ENCODE results near the gene CTNND2.

The CTNND2 gene

DNA sequence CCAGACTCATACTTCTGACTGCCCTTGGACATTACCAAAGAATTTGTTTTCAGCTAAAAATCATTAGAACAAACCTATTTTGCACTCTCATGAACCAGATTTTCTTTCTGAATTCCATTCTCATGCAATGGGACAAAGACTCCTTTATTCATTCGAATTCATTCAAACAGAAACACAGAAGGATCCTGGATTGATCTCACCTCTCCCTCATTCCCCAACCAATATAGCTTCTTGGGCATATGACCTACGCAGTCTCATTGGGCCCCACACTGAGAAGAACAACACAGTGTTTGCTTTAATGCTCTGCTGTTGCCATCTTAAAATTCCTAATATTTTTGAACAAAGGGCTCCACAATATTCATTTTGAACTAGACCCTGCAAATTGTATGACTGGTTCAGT, 392.4 kb downstream of the CTNND2 start:
- DNase-seq: no peak

DNA sequence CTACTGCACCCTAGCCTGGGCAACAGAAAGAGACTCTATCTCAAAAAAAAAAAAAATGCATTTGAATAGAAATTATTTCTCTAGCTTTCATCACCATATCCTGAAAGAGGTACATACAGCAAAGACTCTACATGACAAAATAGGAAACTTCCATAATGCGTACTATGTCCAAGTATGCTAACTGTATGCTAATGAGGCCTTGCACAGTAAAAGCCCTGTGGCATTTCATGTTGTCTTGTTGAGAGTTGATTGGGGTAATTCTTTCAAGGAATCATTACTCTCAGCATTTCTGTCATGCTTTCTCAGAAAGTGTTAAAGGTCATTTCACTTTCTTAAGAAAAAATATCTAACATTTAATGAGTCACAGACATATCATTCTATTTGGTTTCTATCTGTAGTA, 393.4 kb downstream of the CTNND2 start:
- no peak for DNase-seq

DNA sequence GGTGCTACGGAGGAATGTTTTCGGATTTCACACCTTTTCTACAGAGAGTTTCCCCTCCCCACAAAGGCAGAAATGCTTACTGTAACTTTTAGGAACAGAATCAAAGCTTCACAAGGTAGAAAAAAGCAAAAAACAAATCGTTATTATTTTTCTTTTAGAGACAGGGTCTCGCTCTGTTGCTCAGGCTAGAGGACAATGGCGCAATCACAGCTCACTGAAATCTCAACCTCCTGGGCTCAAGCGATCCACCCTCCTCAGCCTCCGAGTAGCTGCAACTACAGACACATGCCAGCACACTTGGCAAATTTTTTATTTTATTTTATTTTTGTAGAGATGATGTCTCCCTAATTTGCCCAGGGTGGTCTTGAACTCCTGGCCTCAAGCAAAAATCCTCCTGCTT, 394.5 kb downstream of the CTNND2 start:
- no peak for DNase-seq

DNA sequence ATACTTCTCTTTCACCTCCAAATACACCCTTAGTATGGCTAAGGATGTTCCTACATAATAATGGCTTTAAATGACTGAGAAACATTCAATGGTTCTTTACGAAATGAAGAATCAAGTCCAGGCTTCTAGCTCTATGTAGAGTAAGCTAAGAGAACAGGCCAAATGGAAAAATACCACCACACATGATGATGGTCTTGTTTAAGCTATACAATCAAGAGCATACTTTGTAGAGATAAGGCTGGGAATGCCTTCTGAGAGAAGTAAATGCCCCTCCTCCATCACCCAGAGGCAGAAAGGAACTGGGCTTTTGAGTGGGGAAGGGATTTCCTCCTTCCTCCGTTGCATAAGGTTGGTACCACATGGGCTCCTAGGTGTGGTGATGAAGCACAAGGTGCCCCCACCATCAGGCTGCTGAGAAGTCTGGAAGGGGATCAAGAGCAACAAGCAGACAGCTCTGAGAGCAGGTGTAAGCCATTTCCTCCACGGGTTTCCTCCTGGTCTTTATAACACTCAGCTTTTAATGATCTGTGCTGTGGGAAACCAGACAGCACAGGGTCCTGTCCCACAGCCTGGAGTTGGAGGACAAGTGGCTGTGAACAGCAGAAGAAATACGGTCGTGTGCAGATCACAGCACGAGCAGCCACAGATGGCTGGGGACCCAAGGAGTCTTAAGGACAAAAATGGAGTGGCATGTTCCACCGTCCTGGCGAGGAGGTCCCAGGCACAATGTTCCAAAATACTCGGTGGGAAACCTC, 396.9 kb downstream of the CTNND2 start:
- no peak for DNase-seq

DNA sequence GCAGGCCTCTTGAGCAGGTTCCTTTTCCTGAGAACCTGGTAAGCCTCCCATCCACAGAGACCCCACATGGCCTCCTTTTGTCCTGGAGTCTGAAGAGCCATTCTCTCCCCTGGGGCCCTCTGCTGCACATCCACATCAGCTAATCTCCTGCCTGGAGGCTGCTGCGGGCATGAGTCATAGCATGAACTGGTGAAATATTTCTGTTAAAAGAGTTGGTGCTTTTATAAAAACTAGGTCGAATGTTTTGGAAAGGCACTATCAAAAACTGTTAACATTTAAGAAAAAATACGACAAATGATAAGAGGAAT, 399.4 kb downstream of the CTNND2 start:
- no peak for DNase-seq

GRCh38 chr5:11504065-11504885, 400.0 kb downstream of the CTNND2 start:
- no peak for DNase-seq

DNA sequence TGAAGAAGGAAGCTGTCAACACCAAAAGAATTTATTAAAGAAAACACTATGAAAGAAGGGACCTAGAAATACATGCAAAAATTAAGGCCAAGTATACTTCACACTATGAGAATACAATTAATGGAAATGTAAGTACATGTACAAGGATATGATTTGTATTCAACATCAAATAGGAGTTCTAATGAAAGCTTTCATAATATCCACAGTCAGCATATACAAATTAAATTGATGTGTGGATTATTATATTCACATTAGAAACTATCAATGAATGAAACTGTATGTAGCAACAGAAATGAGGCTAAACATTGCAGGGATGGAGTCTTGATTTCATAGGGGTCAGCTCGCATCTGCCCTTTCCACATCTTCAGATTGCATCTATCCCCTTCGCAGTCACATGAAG, 401.5 kb downstream of the CTNND2 start:
- DNase-seq: no peak

GRCh38 chr5:11497651-11498050, 406.6 kb downstream of the CTNND2 start:
- no peak for DNase-seq

- DNase-seq: no peak
Observed at GRCh38 chr5:11496137-11496719, 408.0 kb downstream of the CTNND2 start.

GRCh38 chr5:11494340-11494739, 409.9 kb downstream of the CTNND2 start:
- DNase-seq: no peak

DNA sequence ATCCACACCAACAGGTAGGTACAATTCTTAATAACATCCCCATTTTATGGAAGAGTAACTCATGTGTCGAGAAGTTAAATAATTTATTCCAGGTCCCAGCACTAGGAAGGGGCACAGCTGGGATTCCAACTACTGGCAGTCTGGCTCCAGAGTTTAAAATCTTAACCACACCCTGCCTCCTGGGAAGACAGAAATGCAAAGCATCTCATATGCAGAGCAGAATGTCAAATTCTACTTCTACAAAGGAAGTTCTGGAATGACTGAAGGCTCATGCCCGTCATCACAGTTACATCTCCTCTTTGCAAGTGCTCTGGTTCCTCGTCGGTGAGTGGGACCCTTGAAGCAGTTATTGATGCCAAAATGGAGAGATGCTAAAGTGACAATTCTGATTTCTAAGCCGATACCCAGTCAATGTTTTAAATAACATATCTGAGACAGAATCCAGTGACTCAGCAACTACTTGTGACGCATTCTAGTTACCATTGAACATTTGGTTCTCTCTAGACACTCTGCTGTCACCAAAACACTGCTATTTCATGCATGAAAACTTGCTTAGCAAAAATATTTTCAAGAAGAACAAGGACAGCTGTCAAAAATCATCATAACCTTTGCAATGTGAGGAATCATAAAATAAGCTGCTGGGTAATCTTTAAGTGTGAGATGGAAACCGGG, 412.7 kb downstream of the CTNND2 start:
- DNase-seq: no peak

- no peak for DNase-seq
Observed at GRCh38 chr5:11483630-11484029, 420.6 kb downstream of the CTNND2 start.

- DNase-seq: no peak
Observed at GRCh38 chr5:11482011-11482410, 422.2 kb downstream of the CTNND2 start.

DNA sequence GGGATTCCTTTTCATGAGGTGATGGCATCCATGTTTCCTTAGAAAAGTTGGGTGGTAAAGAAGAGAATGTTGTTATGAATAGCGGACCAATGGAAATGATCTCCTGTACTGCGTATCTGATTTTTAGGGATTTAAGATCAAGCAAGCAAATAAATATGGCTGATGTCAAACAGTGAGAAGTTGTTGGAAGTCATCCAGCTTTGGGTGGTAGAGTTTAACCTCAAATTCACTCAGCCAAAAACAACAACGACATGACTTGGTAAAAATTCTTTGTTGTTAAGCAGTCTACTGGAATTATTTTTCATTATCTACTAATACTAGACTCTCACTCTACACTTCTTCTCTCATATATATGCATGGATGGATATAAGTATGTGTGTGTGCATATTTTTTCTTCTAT, 426.5 kb downstream of the CTNND2 start:
- DNase-seq: no peak

- no peak for DNase-seq
Observed at GRCh38 chr5:11476866-11477265, 427.4 kb downstream of the CTNND2 start.

- DNase-seq: no peak
Observed at GRCh38 chr5:11468334-11469039, 435.8 kb downstream of the CTNND2 start.

DNA sequence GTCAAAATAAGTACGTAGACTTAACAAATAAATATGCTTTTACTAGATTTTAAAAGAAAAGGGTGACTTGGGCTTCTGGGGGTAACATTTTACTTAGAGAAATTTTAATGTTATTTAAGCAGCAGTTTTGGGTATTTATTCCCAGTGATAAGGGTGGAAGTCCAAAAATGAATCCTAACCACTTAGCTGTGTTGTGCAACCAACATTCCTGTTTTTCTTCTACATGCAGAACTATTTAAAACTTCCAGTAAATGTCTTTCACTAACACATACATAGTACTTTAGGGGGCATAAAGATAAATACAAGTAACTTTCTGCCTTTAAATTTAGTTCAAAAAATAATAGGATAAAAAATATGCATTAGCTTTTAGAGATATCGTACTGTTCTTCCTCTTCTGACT, 436.7 kb downstream of the CTNND2 start:
- no peak for DNase-seq

DNA sequence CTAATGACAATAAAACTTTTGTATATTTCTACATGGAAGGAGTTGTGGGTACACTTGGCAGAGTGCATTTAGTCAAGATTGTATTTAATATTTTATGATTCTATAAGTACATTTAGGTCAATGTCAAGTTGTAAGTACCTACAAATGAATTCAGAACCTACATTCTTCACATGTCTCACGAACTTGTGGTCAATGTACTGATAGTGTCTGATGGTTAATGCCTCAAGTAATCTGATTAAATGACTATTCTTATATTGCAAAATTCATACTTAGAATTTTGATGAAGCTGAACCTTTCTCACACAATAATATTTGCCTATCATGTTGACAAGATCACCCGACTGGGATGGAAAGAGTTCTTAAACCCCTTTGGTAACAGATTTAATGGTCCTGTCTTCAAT, 444.5 kb downstream of the CTNND2 start:
- no peak for DNase-seq

DNA sequence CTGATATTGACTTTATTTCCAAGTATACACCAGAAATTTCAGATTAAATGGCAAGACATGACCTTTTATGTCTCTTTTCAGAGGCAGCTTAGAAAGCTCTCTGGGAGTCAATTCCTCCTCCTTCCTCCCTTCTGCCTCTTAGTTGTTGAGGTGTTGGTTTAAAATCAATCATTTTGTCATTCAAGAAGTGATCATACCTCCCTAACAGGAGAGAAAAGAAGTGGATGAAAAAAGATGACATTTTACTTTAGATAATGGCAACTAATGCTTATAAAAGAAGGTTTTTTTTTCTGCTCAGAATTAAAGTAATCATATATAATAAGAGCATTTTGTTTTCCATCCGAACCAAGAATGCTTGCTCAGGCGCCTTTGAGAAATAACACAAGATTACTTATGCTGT, 448.7 kb downstream of the CTNND2 start:
- DNase-seq: no peak

GRCh38 chr5:11452852-11453251, 451.4 kb downstream of the CTNND2 start:
- no peak for DNase-seq

DNA sequence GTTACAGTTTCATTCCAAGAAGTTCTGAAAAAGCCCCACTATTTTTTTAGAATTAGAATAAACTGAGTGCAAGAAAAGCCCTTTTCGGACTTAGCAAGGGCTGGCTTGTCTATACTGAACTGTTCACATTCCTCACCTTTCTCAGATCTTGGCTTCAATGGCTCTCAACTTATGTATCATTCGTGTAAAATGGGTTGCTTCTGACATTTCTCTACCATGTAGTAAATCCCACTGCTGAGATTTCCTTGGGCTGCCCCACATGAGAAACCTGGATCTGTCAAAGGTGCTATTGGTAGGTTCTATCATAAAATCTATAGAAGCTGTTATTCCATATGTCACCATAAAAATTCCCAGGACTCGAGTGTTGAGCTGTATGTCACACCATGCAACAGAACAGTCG, 454.3 kb downstream of the CTNND2 start:
- DNase-seq: no peak

- no peak for DNase-seq
Observed at GRCh38 chr5:11449217-11449616, 455.0 kb downstream of the CTNND2 start.

DNA sequence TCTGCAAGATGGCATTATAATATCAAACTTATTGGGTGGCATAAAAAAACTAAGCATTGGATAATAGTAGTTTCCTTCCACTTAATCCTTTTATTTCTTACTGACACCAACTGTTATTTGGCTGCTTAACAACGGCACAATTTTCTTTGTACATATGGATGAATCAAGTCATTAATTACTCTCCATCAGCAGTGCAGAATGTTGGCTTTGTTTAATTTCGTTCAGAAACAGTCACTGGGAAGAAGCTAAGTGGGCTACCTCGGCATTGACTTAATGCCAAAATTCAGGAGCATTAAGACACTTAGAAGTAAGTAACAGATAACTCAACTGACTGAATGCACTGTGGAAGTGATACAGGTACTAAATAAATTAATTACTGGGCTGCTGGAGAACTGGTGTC, 460.4 kb downstream of the CTNND2 start:
- DNase-seq: no peak
